HG02885 (cell line): ENCODE measurements around the gene DEGS2.
"Not testable (repeated sequence)": the region's sequence is repeated elsewhere in the genome, so short reads cannot be mapped to it uniquely, and the experiment has no call there.

ENCODE experiments used
- ATAC-seq: cut with Tn5 transposase; IDR thresholded peaks from one replicate; pipeline ENCODE4 v1.9.1; 2021; ENCODE audit warnings: mild to moderate bottlenecking; ENCODE audit not compliant: unreplicated experiment, poor library complexity

Gene DEGS2

DNA sequence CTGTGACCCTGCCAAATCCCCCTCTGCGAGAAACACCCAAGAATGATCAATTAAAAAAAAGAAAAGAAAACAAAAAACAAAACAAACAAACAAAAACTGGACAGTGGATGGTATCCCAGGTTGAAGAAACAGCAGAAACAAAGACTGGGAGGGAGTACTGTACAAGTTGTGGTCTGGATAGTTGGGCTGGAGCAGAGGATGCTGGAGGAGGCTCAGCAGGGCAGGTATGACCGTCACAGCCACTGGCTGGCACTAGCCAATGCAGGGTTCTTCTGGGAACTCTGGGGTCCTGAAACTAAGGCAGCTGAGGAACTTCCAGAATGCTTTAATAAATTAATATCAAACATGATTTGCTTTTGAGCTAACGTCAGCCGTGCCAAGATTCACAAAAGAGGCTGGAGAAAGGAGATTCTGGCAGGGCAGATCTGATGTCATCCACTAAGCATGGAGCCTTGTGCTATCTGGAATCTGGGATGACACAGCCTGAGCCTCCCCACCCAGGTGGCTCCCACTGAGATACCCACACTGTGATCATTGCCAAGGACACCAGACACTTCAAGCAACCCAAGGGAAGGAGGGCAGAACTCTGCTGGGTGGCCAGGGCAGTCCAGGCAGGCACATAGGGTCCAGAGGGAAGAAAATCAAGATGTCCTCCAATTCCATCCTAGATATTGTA is 22.6 kb upstream of the DEGS2 start:
- ATAC-seq: not testable (repeated sequence)

DNA sequence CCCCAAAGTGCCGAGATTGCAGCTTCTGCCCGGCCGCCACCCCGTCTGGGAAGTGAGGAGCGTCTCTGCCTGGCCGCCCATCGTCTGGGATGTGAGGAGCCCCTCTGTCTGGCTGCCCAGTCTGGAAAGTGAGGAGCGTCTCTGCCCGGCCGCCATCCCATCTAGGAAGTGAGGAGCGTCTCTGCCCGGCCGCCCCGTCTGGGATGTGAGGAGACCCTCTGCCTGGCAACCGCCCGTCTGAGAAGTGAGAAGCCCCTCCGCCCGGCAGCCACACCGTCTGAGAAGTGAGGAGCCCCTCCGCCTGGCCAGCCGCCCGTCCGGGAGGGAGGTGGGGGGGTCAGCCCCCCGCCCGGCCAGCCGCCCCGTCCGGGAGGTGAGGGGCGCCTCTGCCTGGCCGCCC is 21.2 kb upstream of the DEGS2 start:
- ATAC-seq: not testable (repeated sequence)

DNA sequence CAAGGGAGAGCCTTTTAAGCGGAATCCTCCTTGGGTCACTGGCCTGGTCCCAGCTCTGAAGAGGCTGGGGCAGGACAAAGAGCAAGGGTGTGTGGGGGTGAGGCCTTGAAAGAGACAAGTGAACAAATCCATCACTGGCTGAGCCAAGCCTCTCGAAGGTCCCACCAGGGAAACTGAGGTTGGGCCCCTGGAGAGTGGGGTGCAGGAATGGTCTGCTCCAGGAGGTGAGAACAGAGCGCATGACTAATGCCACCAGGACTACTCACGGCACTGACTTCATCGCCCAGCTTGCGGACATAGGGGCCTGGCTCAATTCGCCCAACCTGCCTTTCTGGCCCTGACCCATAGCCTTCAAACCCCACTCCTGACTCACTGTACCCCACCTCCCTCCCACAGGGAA is 19.2 kb upstream of the DEGS2 start:
- no peak for ATAC-seq

DNA sequence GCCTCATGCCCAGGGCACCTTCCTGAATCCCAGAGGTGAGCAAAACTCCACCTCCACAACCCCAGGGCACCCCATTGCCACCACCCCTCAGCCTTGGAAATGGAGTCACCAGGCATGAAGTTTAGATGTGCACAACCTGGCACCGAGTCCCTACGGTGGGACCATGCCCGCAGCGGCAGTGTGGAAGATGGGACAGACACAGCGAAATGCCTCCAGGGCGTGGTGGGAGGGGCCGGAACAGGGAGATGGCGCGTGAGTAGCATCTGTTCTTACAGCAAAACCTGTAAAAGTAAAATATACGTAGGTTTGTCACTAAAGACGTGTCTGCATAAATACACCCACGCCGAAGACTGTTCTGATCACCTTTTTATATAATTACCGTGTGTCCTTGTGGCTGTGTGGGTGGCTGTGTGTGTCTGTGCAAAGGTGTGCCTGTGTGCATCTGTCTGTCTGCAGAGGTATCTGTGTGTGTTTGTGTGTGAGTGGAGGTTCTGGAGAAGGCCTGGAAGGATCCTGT is 17.4 kb upstream of the DEGS2 start:
- ATAC-seq: no peak

DNA sequence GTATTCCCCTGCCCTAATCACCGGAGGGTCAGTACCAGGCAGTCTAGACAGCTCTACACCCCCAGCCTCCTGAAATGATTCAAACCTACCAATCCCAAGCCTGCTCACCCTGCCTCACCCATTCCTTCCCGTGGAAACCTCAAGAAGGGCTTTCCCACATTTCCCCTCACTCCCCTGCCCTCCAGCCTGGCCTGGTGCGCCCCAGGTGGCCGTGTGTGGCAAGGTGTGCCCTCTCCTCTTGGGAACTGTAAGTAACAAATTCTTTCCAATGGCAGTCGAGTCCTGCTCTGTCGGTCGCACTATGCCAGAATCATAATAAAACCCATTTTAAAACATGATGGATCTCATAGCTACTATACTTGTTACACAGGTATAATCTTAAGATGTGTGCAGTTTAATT is 13.9 kb upstream of the DEGS2 start:
- no peak for ATAC-seq

DNA sequence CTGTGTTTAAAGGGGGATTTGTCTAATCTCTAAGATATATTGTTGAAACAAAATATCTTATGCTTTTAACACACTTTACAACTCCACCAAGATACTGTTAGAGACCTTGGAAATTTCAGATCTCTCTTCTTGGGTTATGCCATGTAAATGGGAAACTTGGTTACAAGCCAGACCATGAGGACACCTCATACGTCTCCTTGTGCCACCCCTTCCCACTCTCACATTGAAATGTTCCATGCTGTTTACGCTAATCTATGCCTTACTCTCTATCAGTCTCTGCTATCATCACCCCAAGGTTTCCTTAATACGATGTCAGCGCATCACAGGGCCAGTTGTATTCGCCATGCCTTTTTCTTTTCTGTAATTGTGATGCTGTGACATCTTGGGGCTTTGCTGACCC is 13.4 kb upstream of the DEGS2 start:
- ATAC-seq: no peak

DNA sequence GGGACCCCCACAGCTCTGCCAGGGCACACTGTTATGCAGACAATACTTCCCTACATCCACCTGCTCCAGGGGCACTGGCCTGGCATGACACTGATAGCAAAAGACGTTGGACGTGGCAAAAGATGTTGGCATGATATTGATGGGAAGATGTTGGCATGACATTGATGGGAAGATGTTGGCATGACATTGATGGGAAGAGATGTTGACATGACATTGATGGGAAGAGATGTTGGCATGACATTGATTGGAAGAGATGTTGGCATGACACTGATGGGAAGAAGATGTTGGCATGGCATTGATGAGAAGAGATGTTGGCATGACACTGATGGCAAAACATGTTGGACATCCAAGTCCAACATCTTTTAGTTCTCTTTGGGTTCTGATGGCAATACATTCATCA is 11.4 kb upstream of the DEGS2 start:
- ATAC-seq: no peak

DNA sequence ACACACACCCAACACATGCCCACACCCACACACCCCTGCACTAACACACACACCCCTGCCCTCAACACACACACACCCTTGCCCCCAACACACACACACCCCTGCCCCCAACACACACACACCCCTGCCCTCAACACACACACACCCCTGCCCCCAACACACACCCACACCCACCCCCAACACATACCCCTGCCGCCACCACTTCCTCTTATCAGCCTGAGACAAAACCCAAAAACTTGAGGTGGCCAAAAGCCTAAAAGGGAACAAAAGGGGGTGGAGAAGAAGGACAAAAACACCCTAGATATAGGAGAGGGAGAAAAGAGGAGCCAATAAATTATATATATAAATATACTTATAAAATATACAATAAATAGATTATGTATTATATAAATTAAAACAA is 9.1 kb upstream of the DEGS2 start:
- ATAC-seq: no peak

DNA sequence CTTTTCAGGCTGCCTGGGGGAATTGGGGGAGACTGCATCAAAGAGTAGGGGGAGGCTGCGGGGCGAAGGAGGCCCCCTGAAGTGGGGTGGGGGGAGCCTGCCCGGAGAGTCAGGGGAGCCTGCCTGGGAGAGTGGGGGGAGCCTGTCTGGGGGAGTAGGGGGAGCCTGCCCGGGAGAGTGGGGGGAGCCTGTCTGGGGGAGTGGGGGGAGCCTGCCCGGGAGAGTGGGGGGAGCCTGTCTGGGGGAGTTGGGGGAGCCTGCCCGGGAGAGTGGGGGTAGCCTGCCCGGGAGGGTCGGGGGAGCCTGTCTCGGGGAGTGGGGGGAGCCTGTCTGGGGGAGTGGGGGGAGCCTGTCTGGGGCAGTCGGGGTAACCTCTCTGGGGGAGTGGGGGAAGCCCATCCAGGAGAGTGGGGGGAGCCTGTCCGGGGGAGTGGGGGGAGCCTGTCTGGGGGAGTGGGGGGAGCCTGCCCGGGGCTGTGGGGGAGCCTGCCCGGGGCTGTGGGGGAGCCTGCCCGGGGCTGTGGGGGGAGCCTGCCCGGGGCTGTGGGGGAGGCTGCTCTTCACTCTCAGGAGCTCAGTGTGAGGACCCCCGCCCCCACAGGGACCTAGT is 6.5 kb upstream of the DEGS2 start:
- ATAC-seq: no peak

DNA sequence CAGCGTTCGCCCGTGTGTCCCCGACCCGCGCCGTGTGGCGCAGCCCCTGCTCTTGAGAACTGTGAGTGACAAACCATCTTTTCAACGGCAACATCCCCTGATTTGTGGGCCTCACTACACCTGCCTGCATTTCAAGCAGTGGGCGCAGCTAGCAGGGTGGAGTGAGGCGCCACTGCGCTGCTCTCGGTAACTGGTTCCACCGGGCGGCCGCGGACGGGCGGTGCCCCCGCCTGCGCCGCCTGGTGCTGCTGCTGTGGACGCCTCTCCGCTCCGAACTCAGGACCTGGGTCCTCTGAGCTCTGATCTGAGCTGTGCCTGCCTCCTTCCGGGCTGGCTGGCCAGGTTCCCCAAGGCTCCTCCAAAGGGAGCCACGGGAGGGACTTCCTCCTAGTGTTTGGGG is 5.9 kb upstream of the DEGS2 start:
- no peak for ATAC-seq

DNA sequence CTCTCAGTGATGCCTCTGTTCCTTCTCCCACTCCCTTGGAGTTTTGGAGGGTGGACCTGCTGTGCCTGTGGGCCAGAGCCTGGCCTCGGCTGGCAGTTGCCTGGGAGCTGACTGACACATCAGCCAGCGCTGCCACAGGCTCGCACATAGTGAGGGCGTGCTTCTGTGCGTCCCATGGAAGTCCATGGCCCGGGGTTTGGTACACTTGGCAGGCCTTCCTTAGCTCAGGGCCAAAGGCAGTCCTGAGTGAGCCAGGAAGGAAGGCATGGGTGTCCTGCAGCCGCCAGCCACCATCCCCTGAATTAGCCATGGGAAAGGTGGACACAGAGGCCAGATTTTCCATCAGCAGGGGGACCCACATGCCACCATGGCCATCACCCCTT is 1.1 kb upstream of the DEGS2 start:
- ATAC-seq: no peak

DNA sequence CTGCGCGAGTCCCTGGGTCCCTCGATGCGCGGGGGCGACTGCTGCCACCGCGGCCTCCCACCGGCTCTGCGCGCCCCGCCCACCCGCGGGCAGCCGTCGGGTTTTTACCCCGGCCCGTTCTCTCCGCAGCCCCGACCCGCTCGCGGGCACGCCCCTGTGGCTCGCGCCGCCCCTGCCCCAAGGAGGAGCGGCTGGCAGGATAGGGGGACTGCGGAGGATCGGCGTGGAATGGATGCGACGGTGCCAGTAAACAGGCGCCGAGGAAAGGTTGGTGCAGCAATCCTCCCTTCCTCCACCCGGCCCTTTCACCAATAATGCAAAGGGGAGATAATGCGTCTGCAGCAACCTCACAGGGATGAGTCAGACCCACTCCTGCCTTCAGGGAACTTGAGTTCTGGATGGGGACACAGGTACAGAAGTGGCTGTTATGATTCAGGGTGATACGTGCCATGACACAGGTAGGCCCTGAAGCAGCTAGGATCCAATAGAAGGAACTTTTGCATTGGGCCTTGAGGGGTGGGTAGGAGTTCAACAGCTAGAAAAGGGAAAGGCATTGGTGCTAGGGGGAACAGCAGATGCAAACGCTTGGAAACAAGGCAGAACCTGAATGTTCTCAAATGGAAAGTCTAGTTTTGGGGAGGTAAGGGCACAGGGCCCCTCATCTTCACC is 554 bp upstream of the DEGS2 start:
- peak; percentile 16 for ATAC-seq

DNA sequence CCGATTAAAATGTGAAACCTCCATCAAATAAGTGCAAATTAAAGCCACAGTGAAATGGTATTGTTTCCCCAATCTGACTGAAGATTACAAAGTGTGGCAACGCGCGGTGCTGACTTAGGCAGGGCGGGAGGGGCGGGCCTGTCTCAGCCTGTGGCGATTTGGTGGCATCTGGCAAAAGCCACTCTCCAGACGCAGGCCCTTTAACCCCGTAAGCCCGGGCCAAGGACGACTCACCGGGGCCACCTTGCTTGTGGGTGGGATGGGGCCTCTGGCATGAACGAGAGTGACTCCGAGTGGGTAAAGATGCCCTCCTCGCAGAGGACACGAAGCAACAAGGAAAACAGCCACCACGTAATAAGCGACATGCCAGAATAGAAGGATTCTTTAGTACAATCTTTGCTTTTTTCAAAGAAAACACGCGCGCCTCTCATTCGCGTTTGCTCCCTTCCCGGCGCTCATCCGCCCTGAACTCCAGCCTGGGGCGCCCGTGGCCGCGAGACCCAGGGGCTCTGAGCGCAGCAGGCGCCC is 815 bp downstream of the DEGS2 start:
- ATAC-seq: no peak

DNA sequence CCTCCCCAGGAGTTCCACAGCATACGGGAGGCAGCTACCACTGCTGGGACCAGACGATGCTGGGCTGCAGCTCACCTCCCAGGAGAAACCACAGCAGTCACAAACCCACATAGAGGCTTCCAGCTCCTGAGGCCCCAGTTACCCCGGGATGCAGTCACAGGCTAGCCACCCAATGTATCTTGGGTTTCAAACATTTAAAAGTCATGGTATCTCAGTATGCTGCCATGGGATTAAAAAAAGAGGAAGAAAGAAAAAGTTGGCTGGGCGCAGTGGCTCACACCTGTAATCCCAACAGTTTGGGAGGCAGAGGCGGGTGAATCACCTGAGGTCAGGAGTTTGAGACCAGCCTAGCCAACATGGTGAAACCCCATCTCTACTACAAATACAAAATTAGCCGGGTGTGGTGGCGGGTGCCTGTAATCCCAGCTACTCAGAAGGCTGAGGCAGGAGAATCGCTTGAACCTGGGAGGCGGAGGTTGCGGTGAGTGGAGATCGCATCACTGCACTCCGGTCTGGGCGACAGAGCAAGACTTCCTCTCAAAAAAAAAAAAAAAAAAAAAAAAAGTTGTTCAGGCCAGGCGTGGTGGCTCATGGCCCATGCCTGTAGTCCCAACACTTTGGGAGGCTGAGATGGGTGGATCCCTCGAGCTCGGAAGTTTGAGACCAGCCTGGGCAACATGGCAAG is 1.8 kb downstream of the DEGS2 start:
- not testable (repeated sequence) for ATAC-seq

DNA sequence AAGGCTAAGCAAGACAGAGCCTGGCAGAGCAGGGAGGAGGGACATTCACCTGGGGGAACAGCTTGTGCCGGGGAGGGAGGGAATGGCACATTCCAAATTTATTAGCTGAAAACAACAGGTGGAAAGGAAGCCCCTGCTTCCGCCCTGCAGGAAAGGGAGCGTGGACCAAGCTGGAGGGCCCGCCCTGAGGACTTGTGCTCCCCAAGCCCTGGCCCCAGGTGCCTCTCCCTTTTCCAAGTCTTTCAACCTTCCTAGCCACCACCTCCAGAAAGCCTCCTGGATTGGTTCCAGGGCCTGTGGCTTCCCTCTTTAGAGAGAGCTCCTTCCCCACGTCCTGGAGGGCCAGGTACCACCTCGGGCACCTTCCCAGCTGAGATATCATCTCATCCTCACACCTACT is 2.7 kb downstream of the DEGS2 start:
- ATAC-seq: no peak

DNA sequence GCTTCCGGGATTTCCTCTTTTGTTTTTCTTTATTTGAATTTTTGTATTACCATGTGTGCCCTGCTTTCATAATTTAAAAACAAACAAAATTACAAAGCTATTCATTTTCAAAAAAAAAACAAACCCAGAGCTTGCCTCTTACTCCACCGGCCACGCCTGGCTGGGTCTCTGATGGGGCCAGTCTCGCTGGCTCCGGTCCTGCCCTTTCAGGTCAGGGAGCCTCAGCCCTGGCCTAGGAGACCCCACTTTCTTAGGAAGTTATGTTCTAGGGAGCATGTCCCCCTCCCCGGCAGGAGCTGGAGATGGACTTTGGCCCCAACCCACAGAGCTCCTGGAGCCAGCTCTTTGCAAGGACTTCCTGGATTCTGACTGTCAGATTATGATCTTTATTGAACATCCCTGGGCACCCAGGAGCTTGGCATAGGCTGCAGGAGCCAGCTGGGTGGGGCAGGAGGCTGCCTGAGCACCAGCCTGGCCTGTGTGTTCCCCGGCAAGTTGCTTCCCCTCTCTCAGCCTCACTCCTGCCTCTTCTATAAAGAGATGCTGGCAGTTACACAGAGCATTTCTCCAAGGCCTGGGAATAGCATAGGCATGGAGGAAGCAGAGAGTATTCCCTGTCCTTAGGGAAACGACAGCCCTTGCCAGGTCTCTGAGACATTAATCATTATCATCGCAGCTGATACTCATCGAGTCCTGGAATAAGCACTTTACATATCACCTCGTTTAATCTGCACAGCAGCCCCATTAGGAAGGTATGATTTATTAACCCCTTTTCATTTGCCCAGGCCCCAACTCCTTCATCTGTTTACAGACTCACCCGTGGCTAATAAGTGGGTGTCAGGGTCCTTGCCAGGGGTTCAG is 3.5 kb downstream of the DEGS2 start:
- no peak for ATAC-seq

DNA sequence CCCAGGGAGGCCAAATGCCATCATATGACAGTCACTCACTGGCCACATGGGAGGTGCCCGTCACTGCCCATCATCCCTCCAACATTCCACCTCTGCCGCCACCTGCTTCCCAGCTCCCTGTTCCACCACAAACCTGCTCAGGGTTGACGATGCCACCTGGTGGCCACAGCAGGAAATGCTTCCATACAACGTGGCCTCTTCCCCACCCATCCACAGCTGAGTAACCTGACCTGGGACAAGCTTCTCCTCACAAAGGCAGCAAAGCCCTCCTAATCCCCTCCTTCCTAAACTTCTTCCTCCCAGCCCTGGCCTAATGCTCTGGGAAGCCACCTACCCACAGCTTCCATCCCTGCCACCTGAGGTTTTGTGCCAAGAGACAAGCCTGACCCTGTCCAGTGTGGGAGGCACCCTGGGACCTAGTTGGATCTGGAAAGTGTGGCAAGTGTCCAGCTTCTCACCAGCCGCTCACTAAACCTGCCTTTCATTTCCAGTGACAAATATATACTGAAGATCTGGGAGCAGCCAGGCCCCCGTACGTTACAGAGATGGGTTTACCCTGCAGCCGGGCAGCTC is 4.3 kb downstream of the DEGS2 start:
- no peak for ATAC-seq

DNA sequence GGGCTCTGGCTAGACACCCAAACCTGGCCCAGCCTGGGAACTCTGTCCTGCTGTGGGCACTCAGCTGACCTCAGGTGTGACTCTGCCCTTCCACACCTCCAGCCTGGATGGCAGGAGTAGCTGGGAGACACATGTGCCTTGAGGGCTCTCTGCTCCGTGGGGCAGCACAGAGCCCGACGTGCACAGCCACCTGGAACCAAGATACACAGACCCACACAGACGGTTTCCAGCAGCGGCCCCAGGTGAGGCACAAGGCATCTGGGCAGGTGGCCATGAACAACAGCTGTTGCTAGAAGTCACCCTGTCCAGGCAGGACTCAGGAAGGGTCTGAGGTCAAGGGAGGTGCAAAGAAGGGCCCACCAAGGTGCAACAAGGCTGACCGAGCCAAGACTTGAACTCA is 5.9 kb downstream of the DEGS2 start:
- no peak for ATAC-seq

DNA sequence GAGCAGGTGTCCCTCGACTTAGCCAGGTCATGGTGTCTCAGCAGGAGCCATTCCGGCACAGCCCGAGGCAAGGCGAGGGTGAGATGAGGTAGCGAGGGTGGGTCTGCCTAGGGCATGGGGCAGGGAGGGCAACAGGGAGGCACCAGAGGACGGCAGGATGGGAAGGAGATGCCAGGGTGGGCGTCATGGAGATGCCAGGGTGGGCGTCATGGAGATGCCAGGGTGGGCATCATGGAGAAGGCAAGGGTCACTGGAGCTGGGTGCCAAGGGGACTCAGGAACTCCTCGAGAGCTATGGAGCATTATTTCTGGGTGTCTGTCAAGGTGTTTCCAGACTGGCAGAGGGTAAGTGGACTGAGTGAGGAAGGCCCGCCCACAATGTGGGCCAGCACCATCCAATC is 7.4 kb downstream of the DEGS2 start:
- no peak for ATAC-seq
